OCI-LY7 (cell line): Measurements from ENCODE around the gene HSPA6. TPM values are rescaled to one million over a fixed set of nuclear protein-coding genes. Genes with fewer than 3 reads are reported as not detected.

Experiments
- BruUV-seq: library from RNA; stranded (reverse); fragments of 400-500 nt; replicated peaks from 2 replicates; lab custom pipeline; 2021; lab: Mats Ljungman, UMichigan
- CTCF ChIA-PET: fragments of 300-600 bp; sonication (Branson Sonifier 250); formaldehyde crosslinking; loops from one replicate; lab custom pipeline; 2022; ENCODE audit warnings: antibody characterized with exemption; ENCODE audit not compliant: unreplicated experiment; lab: Charles Lee
- POLR2A ChIA-PET: fragments of 300-600 bp; sonication (Branson Sonifier 250); formaldehyde crosslinking; loops from one replicate; lab custom pipeline; 2022; ENCODE audit warnings: antibody characterized with exemption; lab: Charles Lee
- DNase-seq: peaks from one replicate; pipeline ENCODE4 v3.0.0-alpha.2; 2015; ENCODE audit warnings: low spot score
- H2AFZ ChIP-seq: fragments of 200-600 bp; sonication (generic), shearing (Covaris generic); 2 replicates; pipeline ENCODE4 v1.6.1; 2014; ENCODE audit warnings: mild to moderate bottlenecking, antibody characterized with exemption, low read length, moderate library complexity
- H3K27ac ChIP-seq: fragments of 200-600 bp; sonication (generic); 2 replicates; pipeline ENCODE4 v1.5.1; 2014; ENCODE audit warnings: mixed run types, low read depth, mild to moderate bottlenecking, moderate library complexity, low read length, inconsistent platforms; ENCODE audit not compliant: poor library complexity, severe bottlenecking
- H3K36me3 ChIP-seq: fragments of 200-600 bp; sonication (generic); 2 replicates; pipeline ENCODE4 v1.6.1; 2014; ENCODE audit warnings: mild to moderate bottlenecking, antibody characterized with exemption, low read length, moderate library complexity, mixed read lengths; ENCODE audit not compliant: insufficient read depth
- H3K4me1 ChIP-seq: fragments of 200-600 bp; sonication (generic); 2 replicates; pipeline ENCODE4 v1.5.1; 2014; ENCODE audit warnings: mild to moderate bottlenecking, low read length; ENCODE audit not compliant: insufficient read depth, poor library complexity, severe bottlenecking
- H3K4me2 ChIP-seq: fragments of 200-600 bp; sonication (generic); 2 replicates; pipeline ENCODE4 v1.6.1; 2014; ENCODE audit warnings: mild to moderate bottlenecking, low read length
- H3K4me3 ChIP-seq: fragments of 200-600 bp; sonication (generic); 2 replicates; pipeline ENCODE4 v1.5.1; 2014; ENCODE audit warnings: mild to moderate bottlenecking, low read depth, low read length; ENCODE audit not compliant: poor library complexity, severe bottlenecking
- H3K79me2 ChIP-seq: fragments of 200-600 bp; sonication (generic); 2 replicates; pipeline ENCODE4 v1.6.1; 2016; ENCODE audit warnings: low read depth, mild to moderate bottlenecking, low read length, moderate library complexity, mixed read lengths; ENCODE audit not compliant: insufficient read depth
- H3K9me2 ChIP-seq: fragments of 200-600 bp; sonication (generic); 2 replicates; pipeline ENCODE4 v1.6.1; 2016; ENCODE audit warnings: mild to moderate bottlenecking, low read length, mixed read lengths; ENCODE audit not compliant: insufficient read depth
- H3K9me3 ChIP-seq: fragments of 200-600 bp; sonication (generic); 2 replicates; pipeline ENCODE4 v1.6.1; 2014; ENCODE audit warnings: mild to moderate bottlenecking, mixed run types, low read length, mixed read lengths
- H4K20me1 ChIP-seq: fragments of 200-600 bp; sonication (generic); 2 replicates; pipeline ENCODE4 v1.6.1; 2014; ENCODE audit warnings: mild to moderate bottlenecking, antibody characterized with exemption, low read length, moderate library complexity, mixed read lengths; ENCODE audit not compliant: insufficient read depth
- EZH2phosphoT487 ChIP-seq: fragments of 200-600 bp; sonication (generic); IDR thresholded peaks from 2 replicates; pipeline ENCODE4 v1.6.1; 2018; ENCODE audit warnings: low read depth, borderline replicate concordance, mild to moderate bottlenecking, mixed run types, antibody characterized with exemption, low read length, moderate library complexity, mixed read lengths
- intact Hi-C: fragments of 100-400 bp; cut with micrococcal nuclease; formaldehyde crosslinking; loops from one replicate; pipeline ENCODE4 v1.10.0; 2022; ENCODE audit not compliant: unreplicated experiment
- total RNA-seq, 2 experiments: library from RNA; depleted of rRNA in 1 of 2; stranded (reverse); fragments of >200 nt in 1 of 2; shearing (Covaris generic) in 1 of 2; gene quantifications; 2 replicates each; pipeline ENCODE4 v1.2.3, GENCODE V29; 2014 to 2022
- TF ChIP-seq, protein P1 (sequence below): fragments of 200-600 bp; sonication (generic); conservative IDR thresholded peaks from 2 replicates; pipeline ENCODE4 v1.5.1; 2014; ENCODE audit warnings: mild to moderate bottlenecking, antibody characterized with exemption, low read length, moderate library complexity, mixed read lengths

HSPA6 gene
- total RNA-seq, 2 experiments from 2014 or later = 0.13 TPM; not detected in 1

GRCh38 chr1:161483361-161483760, 41.0 kb upstream of the HSPA6 start:
- intact Hi-C loops = no loop called here
- Histone ChIP-seq H3K79me2 (no peaks in the 10 kb centered on the region), H3K9me3 (no peaks in the 10 kb centered on the region), H3K36me3 (no peaks in the 10 kb centered on the region), H4K20me1 (no peaks in the 10 kb centered on the region), H3K27ac (no peak overlapping the region), H2AFZ (no peak overlapping the region), H3K4me3 (no peak overlapping the region), H3K4me2 (no peak overlapping the region), H3K9me2 (no peaks in the 10 kb centered on the region), H3K4me1 (no peaks in the 10 kb centered on the region)
- ChIA-PET POLR2A (no interaction called here), CTCF (no interaction called here)
- DNase-seq = no peak
- BruUV-seq = no TSS peak
- TF ChIP-seq EZH2phosphoT487 = no peak
- TF ChIP-seq, protein P1, sequence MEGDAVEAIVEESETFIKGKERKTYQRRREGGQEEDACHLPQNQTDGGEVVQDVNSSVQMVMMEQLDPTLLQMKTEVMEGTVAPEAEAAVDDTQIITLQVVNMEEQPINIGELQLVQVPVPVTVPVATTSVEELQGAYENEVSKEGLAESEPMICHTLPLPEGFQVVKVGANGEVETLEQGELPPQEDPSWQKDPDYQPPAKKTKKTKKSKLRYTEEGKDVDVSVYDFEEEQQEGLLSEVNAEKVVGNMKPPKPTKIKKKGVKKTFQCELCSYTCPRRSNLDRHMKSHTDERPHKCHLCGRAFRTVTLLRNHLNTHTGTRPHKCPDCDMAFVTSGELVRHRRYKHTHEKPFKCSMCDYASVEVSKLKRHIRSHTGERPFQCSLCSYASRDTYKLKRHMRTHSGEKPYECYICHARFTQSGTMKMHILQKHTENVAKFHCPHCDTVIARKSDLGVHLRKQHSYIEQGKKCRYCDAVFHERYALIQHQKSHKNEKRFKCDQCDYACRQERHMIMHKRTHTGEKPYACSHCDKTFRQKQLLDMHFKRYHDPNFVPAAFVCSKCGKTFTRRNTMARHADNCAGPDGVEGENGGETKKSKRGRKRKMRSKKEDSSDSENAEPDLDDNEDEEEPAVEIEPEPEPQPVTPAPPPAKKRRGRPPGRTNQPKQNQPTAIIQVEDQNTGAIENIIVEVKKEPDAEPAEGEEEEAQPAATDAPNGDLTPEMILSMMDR = no peak

- Histone ChIP-seq H3K36me3 (no peaks in the 10 kb centered on the region), H3K79me2 (no peaks in the 10 kb centered on the region), H3K27ac (no peak overlapping the region), H3K4me3 (no peak overlapping the region), H3K4me2 (no peak overlapping the region), H3K9me2 (no peaks in the 10 kb centered on the region), H3K4me1 (no peaks in the 10 kb centered on the region), H4K20me1 (no peaks in the 10 kb centered on the region), H3K9me3 (no peaks in the 10 kb centered on the region), H2AFZ (no peak overlapping the region)
- TF ChIP-seq, protein P1 = peak; percentile 75
- no peak for TF ChIP-seq EZH2phosphoT487
- POLR2A ChIA-PET = no interaction called here
- CTCF ChIA-PET = no interaction called here
- peak; percentile 30 for DNase-seq
- no TSS peak for BruUV-seq
- intact Hi-C loops = no loop called here
Observed at GRCh38 chr1:161484613-161485012, 39.7 kb upstream of the HSPA6 start.

- DNase-seq = peak; percentile 81
- Histone ChIP-seq H3K4me1 (no peaks in the 10 kb centered on the region), H3K4me3 (no peak overlapping the region), H3K4me2 (no peak overlapping the region), H3K79me2 (no peaks in the 10 kb centered on the region), H2AFZ (no peak overlapping the region), H3K9me2 (no peaks in the 10 kb centered on the region), H3K36me3 (no peaks in the 10 kb centered on the region), H3K27ac (no peak overlapping the region), H4K20me1 (no peaks in the 10 kb centered on the region), H3K9me3 (no peaks in the 10 kb centered on the region)
- ChIA-PET CTCF (interaction anchor here (1.1 kb wide), 1 partner anchor 253 kb away, joined by 4 read pairs; no protein-coding TSS in a partner anchor), POLR2A (no interaction called here)
- intact Hi-C loops = loop anchor here (1.0 kb wide), 1 partner anchor 254 kb away; no protein-coding TSS in a partner anchor
- BruUV-seq = no TSS peak
- TF ChIP-seq, protein P1 = peak; percentile 95
- TF ChIP-seq EZH2phosphoT487 = no peak
Observed at GRCh38 chr1:161486806-161487741, 37.3 kb upstream of the HSPA6 start.
